ENCODE results near the gene FOXN3. TPM values are rescaled to one million over a fixed set of nuclear protein-coding genes. Genes with fewer than 3 reads are reported as not detected.

Gene FOXN3
- total RNA-seq, 4 donors from 2014 or later = 118 to 211 (median 167) TPM

- DNase-seq (ENCODE audit: low spot score in 2 of 2) = no peak
- WGBS, 2 donors = 68 to 69% methylated on average over 5 of the region's 5 CpGs
- intact Hi-C loops (cut with DNase I; ENCODE audit: low total_unique reads) = no loop called here
- H3K4me3 ChIP-seq (ENCODE audit: low read depth, poor library complexity, severe bottlenecking) = no peak overlapping the region
- no peak for TF ChIP-seq POLR2A (IDR thresholded peaks at IDR 0.05)
- no peak for TF ChIP-seq CTCF (IDR thresholded peaks at IDR 0.05)
Observed at GRCh38 chr14:89289477-89289876, 127.6 kb downstream of the FOXN3 start.

- H3K4me3 ChIP-seq (ENCODE audit: low read depth, poor library complexity, severe bottlenecking) = no peak overlapping the region
- DNase-seq (ENCODE audit: low spot score in 2 of 2) = no peak
- WGBS, 2 donors = 96 to 97% methylated on average over 3 of the region's 3 CpGs
- TF ChIP-seq POLR2A (IDR thresholded peaks at IDR 0.05) = no peak
- no peak for TF ChIP-seq CTCF (IDR thresholded peaks at IDR 0.05)
- intact Hi-C loops (cut with DNase I; ENCODE audit: low total_unique reads) = no loop called here
Observed at GRCh38 chr14:89288114-89288513, 128.9 kb downstream of the FOXN3 start.

- no peak overlapping the region for H3K4me3 ChIP-seq (ENCODE audit: low read depth, poor library complexity, severe bottlenecking)
- 80% methylated on average over 13 of the region's 13 CpGs for WGBS, 2 donors
- TF ChIP-seq CTCF (IDR thresholded peaks at IDR 0.05) (no peak), POLR2A (IDR thresholded peaks at IDR 0.05) (no peak)
- intact Hi-C loops (cut with DNase I; ENCODE audit: low total_unique reads) = no loop called here
- no peak for DNase-seq (ENCODE audit: low spot score in 2 of 2)
Observed at GRCh38 chr14:89284333-89285058, 132.5 kb downstream of the FOXN3 start.

- DNase-seq (ENCODE audit: low spot score in 2 of 2) = no peak
- TF ChIP-seq CTCF (IDR thresholded peaks at IDR 0.05) = no peak
- TF ChIP-seq POLR2A (IDR thresholded peaks at IDR 0.05) = no peak
- H3K4me3 ChIP-seq (ENCODE audit: low read depth, poor library complexity, severe bottlenecking) = no peak overlapping the region
- intact Hi-C loops (cut with DNase I; ENCODE audit: low total_unique reads) = no loop called here
- WGBS, 2 donors = 89 to 93% methylated on average over 5 of the region's 6 CpGs
Observed at GRCh38 chr14:89283327-89284060, 133.5 kb downstream of the FOXN3 start.

GRCh38 chr14:89282191-89282590 is 134.8 kb downstream of the FOXN3 start:
- 94 to 95% methylated on average over 4 of the region's 4 CpGs for WGBS, 2 donors
- DNase-seq (ENCODE audit: low spot score in 2 of 2) = no peak

More at GRCh38 chr14:89282191-89282590, 134.8 kb downstream of the FOXN3 start:
- intact Hi-C loops (cut with DNase I; ENCODE audit: low total_unique reads) = no loop called here
- no peak for TF ChIP-seq CTCF (IDR thresholded peaks at IDR 0.05)
- no peak for TF ChIP-seq POLR2A (IDR thresholded peaks at IDR 0.05)
- no peak overlapping the region for H3K4me3 ChIP-seq (ENCODE audit: low read depth, poor library complexity, severe bottlenecking)

Data from lower leg skin (tissue), 4 donors.